GM12878 (cell line): Measurements from ENCODE around the gene KDM4C. TPM values are rescaled to one million over a fixed set of nuclear protein-coding genes. Genes with fewer than 3 reads are reported as not detected.

Experiments
- CHD1 ChIP-seq: IDR thresholded peaks from 2 replicates; pipeline ENCODE4 v1.6.1; 2012; ENCODE audit warnings: low read depth, low read length, improper control_type of control experiment
- CREB1 ChIP-seq: IDR thresholded peaks from 2 replicates; pipeline ENCODE4 v1.6.1; 2012; ENCODE audit warnings: low read depth, mild to moderate bottlenecking, inconsistent platforms
- EZH2 ChIP-seq: IDR thresholded peaks from 2 replicates; pipeline ENCODE4 v1.6.1; 2012; ENCODE audit warnings: low read depth, mild to moderate bottlenecking, control low read depth, inconsistent platforms, low read length, borderline replicate concordance; ENCODE audit not compliant: control insufficient read depth
- MTA2 ChIP-seq: fragments of 450-650 bp; IDR thresholded peaks from 2 replicates; pipeline ENCODE4 v1.6.1; 2016; ENCODE audit warnings: low read depth, mild to moderate bottlenecking, moderate library complexity
- MYB ChIP-seq: fragments of 150-350 bp; IDR thresholded peaks from 2 replicates; pipeline ENCODE4 v1.6.1; 2014; ENCODE audit warnings: mild to moderate bottlenecking, low read depth, low read length, borderline replicate concordance
- NFYB ChIP-seq: IDR thresholded peaks from 2 replicates; pipeline ENCODE4 v1.6.1; 2011; ENCODE audit warnings: low read depth, mild to moderate bottlenecking, low read length, improper control_type of control experiment, moderate library complexity; ENCODE audit not compliant: insufficient read depth
- SP1 ChIP-seq: IDR thresholded peaks from one replicate; pipeline ENCODE4 v1.6.1; 2011; ENCODE audit warnings: low read depth, low read length
- YY1 ChIP-seq: IDR thresholded peaks from 2 replicates; pipeline ENCODE4 v1.6.1; 2011; ENCODE audit warnings: low read depth, mild to moderate bottlenecking, low read length
- polyA plus RNA-seq, 11 experiments: library from polyadenylated mRNA; depleted of rRNA in 4 of 11; unstranded in 6 of 11; stranded (reverse) in 5 of 11; fragments of >200 nt; fragmentation: Nextera tagmentation in 4 of 11; fragmentation: Illumina TruSeq in 1 of 11; extraction: Ambion mirVana in 4 of 11; extraction: Trizol in 1 of 11; gene quantifications; 1 replicate in 1 of 11; 2 replicates in 10 of 11; pipeline versions ENCODE4 v1.2.1 to v1.2.3, GENCODE V29; 2011 to 2016; ENCODE audit warnings: inconsistent platforms in 2 of 11, missing spikeins in 2 of 11, low read depth in 1 of 11
- total RNA-seq, 4 experiments: library from RNA; depleted of rRNA in 3 of 4; stranded (reverse); fragments of >200 nt in 3 of 4; fragmentation: Illumina TruSeq in 1 of 4; extraction: Trizol in 1 of 4; gene quantifications; 2 replicates each; pipeline versions ENCODE4 v1.2.1 to v1.2.3, GENCODE V29; 2013 to 2021
- TF ChIP-seq, protein P1 (sequence below), 3 experiments: IDR thresholded peaks in 2 of 3; conservative IDR thresholded peaks in 1 of 3; 2 replicates each; pipeline ENCODE4 v1.5.1; 2011; ENCODE audit warnings: low read depth in 3 of 3, low read length in 3 of 3, mild to moderate bottlenecking in 3 of 3, control low read depth in 2 of 3, moderate library complexity in 2 of 3, inconsistent platforms in 1 of 3, mixed read lengths in 1 of 3; ENCODE audit not compliant: control insufficient read depth in 2 of 3, insufficient read depth in 1 of 3; ENCODE audit errors: extremely low read depth in 1 of 3
- TF ChIP-seq, protein P2 (sequence below): IDR thresholded peaks from 2 replicates; pipeline ENCODE4 v1.6.1; 2011; ENCODE audit warnings: mild to moderate bottlenecking, low read depth, low read length, moderate library complexity; ENCODE audit not compliant: insufficient replicate concordance
- TF ChIP-seq, protein P3 (sequence below): fragments of 450-650 bp; IDR thresholded peaks from 2 replicates; pipeline ENCODE4 v1.6.1; 2017; ENCODE audit warnings: antibody characterized with exemption, mild to moderate bottlenecking, moderate library complexity

The KDM4C gene
- total and polyA plus RNA-seq, 10 of the 15 experiments (the other 5 are each of a cell fraction or from before 2014, with no cell fraction given), result 6.8 to 41.2 (median 20.1) TPM

DNA sequence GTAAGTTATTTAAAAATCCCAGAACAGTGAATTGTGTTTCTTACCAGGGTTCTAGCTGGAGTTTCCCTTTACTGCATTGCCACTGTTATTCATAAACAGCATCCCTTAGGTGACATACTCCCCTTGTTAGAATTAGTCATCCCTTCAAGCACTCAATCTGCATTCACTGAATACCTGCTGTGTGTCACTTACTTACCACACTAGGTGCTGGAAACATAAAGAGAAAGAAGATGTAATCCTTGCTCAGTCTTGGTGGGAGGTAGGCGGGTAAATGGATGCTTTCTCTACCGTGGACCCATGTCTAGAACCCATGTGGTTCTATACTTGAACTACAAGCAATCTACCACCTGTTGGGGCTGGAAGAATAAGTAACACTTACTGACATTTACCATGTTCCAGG is 371.6 kb downstream of the KDM4C start (continued):
- TF ChIP-seq, protein P1, sequence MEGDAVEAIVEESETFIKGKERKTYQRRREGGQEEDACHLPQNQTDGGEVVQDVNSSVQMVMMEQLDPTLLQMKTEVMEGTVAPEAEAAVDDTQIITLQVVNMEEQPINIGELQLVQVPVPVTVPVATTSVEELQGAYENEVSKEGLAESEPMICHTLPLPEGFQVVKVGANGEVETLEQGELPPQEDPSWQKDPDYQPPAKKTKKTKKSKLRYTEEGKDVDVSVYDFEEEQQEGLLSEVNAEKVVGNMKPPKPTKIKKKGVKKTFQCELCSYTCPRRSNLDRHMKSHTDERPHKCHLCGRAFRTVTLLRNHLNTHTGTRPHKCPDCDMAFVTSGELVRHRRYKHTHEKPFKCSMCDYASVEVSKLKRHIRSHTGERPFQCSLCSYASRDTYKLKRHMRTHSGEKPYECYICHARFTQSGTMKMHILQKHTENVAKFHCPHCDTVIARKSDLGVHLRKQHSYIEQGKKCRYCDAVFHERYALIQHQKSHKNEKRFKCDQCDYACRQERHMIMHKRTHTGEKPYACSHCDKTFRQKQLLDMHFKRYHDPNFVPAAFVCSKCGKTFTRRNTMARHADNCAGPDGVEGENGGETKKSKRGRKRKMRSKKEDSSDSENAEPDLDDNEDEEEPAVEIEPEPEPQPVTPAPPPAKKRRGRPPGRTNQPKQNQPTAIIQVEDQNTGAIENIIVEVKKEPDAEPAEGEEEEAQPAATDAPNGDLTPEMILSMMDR (IDR thresholded peaks at IDR 0.05 in 2 of 3, conservative IDR thresholded peaks at IDR 0.05 in 1 of 3; ENCODE audit: control insufficient read depth in 2 of 3, extremely low read depth in 1 of 3, insufficient read depth in 1 of 3, low read depth in 3 of 3, low read length in 3 of 3), result no peak
- TF ChIP-seq CHD1, result no peak
- TF ChIP-seq, protein P2, sequence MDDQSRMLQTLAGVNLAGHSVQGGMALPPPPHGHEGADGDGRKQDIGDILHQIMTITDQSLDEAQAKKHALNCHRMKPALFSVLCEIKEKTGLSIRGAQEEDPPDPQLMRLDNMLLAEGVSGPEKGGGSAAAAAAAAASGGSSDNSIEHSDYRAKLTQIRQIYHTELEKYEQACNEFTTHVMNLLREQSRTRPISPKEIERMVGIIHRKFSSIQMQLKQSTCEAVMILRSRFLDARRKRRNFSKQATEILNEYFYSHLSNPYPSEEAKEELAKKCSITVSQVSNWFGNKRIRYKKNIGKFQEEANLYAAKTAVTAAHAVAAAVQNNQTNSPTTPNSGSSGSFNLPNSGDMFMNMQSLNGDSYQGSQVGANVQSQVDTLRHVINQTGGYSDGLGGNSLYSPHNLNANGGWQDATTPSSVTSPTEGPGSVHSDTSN, result no peak
- no peak for TF ChIP-seq NFYB
- TF ChIP-seq CREB1, result no peak
- TF ChIP-seq YY1, result no peak
- TF ChIP-seq MTA2, result no peak
- TF ChIP-seq, protein P3, sequence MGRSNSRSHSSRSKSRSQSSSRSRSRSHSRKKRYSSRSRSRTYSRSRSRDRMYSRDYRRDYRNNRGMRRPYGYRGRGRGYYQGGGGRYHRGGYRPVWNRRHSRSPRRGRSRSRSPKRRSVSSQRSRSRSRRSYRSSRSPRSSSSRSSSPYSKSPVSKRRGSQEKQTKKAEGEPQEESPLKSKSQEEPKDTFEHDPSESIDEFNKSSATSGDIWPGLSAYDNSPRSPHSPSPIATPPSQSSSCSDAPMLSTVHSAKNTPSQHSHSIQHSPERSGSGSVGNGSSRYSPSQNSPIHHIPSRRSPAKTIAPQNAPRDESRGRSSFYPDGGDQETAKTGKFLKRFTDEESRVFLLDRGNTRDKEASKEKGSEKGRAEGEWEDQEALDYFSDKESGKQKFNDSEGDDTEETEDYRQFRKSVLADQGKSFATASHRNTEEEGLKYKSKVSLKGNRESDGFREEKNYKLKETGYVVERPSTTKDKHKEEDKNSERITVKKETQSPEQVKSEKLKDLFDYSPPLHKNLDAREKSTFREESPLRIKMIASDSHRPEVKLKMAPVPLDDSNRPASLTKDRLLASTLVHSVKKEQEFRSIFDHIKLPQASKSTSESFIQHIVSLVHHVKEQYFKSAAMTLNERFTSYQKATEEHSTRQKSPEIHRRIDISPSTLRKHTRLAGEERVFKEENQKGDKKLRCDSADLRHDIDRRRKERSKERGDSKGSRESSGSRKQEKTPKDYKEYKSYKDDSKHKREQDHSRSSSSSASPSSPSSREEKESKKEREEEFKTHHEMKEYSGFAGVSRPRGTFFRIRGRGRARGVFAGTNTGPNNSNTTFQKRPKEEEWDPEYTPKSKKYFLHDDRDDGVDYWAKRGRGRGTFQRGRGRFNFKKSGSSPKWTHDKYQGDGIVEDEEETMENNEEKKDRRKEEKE, result no peak
- no peak for TF ChIP-seq MYB
- TF ChIP-seq SP1, result no peak
- TF ChIP-seq EZH2, result no peak
